Calu3 (cell line): Measurements from ENCODE around the gene DAAM1. TPM values are rescaled to one million over a fixed set of nuclear protein-coding genes. Genes with fewer than 3 reads are reported as not detected.

ENCODE experiments used
- BruUV-seq: library from RNA; stranded (reverse); fragments of 400-500 nt; replicated peaks from 2 replicates; lab custom pipeline; 2021; lab: Mats Ljungman, UMichigan
- CTCF ChIA-PET: fragments of 300-600 bp; sonication (Branson Sonifier 250); formaldehyde crosslinking; loops from one replicate; lab custom pipeline; 2022; ENCODE audit warnings: antibody characterized with exemption; lab: Charles Lee
- DNase-seq: peaks from one replicate; pipeline ENCODE4 v3.0.0; 2022
- H3K27ac Mint-ChIP-seq: one replicate; pipeline ENCODE4 v1.8.0; 2022; ENCODE audit warnings: mixed read lengths; ENCODE audit not compliant: unreplicated experiment
- H3K27me3 Mint-ChIP-seq: one replicate; pipeline ENCODE4 v1.8.0; 2022; ENCODE audit warnings: mixed read lengths; ENCODE audit not compliant: unreplicated experiment
- H3K36me3 Mint-ChIP-seq: one replicate; pipeline ENCODE4 v1.8.0; 2022; ENCODE audit warnings: mild to moderate bottlenecking, moderate library complexity, mixed read lengths; ENCODE audit not compliant: insufficient read depth, unreplicated experiment
- H3K4me1 Mint-ChIP-seq: one replicate; pipeline ENCODE4 v1.8.0; 2022; ENCODE audit warnings: mild to moderate bottlenecking, low read depth, mixed read lengths; ENCODE audit not compliant: unreplicated experiment
- H3K4me3 Mint-ChIP-seq: one replicate; pipeline ENCODE4 v1.8.0; 2022; ENCODE audit warnings: mild to moderate bottlenecking, low read depth, moderate library complexity, mixed read lengths; ENCODE audit not compliant: unreplicated experiment
- H3K9me3 Mint-ChIP-seq: one replicate; pipeline ENCODE4 v1.8.0; 2022; ENCODE audit warnings: low read depth, mixed read lengths; ENCODE audit not compliant: unreplicated experiment
- CTCF ChIP-seq: fragments of 200-600 bp; IDR thresholded peaks from one replicate; pipeline ENCODE4 v1.8.0; 2022; ENCODE audit warnings: antibody characterized with exemption; ENCODE audit not compliant: unreplicated experiment
- intact Hi-C: fragments of 100-400 bp; cut with micrococcal nuclease; formaldehyde crosslinking; loops from one replicate; pipeline ENCODE4 v1.10.0; 2022; ENCODE audit not compliant: unreplicated experiment
- total RNA-seq: library from RNA; stranded (reverse); gene quantifications from 2 replicates; pipeline ENCODE4 v1.2.3, GENCODE V29; 2022

DAAM1 gene
- total RNA-seq, 1 experiment from 2014 or later = 28.9 TPM

DNA sequence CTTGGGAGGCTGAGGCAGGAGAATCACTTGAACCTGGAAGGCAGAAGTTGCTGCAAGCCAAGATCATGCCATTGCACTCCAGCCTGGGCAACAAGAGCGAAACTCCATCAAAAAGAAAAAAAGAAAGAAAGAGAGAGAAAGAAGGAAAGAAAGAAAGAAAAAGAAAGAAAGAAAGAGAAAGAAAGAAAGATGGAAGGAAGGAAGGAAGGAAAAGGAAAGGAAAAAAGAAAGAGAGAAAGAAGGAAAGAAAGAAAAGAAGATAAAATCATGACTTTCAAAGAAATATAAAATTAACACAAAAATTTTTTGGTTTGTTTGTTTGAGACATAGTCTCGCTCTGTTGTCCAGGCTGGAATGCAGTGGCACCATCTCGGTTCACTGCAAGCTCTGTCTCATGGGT is 22.2 kb upstream of the DAAM1 start:
- Mint-ChIP-seq H3K27ac (no peak overlapping the region), H3K4me3 (no peak overlapping the region), H3K36me3 (no peaks in the 10 kb centered on the region), H3K27me3 (no peaks in the 10 kb centered on the region), H3K4me1 (peaks cover 7% of the 10 kb centered on the region), H3K9me3 (no peaks in the 10 kb centered on the region)
- no TSS peak for BruUV-seq
- TF ChIP-seq CTCF = no peak
- no peak for DNase-seq
- intact Hi-C loops = no loop called here
- CTCF ChIA-PET = no interaction called here

DNA sequence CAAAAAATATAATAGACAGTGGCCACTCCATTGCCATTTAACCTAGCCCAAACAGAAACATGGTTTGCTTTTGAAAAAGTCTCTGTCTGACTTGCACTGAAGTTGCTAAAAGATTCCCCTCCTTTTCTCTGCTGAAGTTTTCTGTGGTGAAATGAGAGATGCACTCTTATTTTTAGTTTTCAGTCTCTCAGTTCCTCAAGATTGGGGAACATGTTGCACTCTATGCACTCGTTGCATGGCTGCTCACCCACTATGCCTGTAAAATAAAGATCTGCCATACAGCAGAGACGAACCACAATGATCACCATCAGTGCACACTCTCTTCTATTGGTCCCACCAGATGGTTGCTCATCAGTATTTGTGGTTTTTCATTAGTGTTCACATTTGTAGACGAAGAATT is 13.1 kb upstream of the DAAM1 start:
- H3K27ac Mint-ChIP-seq = no peak overlapping the region
- H3K36me3 Mint-ChIP-seq = no peaks in the 10 kb centered on the region
- peaks cover 13% of the 10 kb centered on the region for H3K27me3 Mint-ChIP-seq
- H3K4me1 Mint-ChIP-seq = no peaks in the 10 kb centered on the region
- intact Hi-C loops = no loop called here
- no TSS peak for BruUV-seq
- no peaks in the 10 kb centered on the region for H3K9me3 Mint-ChIP-seq
- DNase-seq = no peak
- CTCF ChIA-PET = no interaction called here
- no peak for TF ChIP-seq CTCF
- no peak overlapping the region for H3K4me3 Mint-ChIP-seq

DNA sequence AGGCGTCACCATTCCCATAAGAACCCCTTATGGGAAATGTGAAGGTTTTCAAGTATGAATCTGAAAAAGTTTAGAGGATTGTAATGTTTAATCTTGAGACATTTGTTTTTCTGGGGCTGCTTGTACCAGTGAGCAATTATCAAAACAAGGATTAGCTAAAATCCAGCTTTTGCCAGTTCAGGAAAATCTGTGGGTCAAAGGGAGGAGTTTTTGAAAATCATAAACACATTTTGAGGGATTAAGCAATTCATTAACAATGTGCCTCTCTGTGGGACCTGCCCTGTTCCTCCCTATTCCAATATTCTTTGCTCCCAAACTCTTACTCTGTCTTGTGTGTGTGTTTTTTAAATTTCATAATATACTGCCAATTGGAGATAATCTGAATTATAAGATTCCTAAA is 11.7 kb upstream of the DAAM1 start:
- Mint-ChIP-seq H3K4me1 (no peaks in the 10 kb centered on the region), H3K27me3 (peaks cover 13% of the 10 kb centered on the region), H3K36me3 (no peaks in the 10 kb centered on the region), H3K9me3 (no peaks in the 10 kb centered on the region), H3K4me3 (no peak overlapping the region), H3K27ac (no peak overlapping the region)
- no peak for TF ChIP-seq CTCF
- CTCF ChIA-PET = no interaction called here
- intact Hi-C loops = no loop called here
- DNase-seq = no peak
- BruUV-seq = no TSS peak

- no peak for TF ChIP-seq CTCF
- no TSS peak for BruUV-seq
- intact Hi-C loops = no loop called here
- Mint-ChIP-seq H3K27me3 (peaks cover 13% of the 10 kb centered on the region), H3K27ac (no peak overlapping the region), H3K9me3 (no peaks in the 10 kb centered on the region), H3K36me3 (no peaks in the 10 kb centered on the region), H3K4me1 (no peaks in the 10 kb centered on the region), H3K4me3 (no peak overlapping the region)
- CTCF ChIA-PET = no interaction called here
- DNase-seq = no peak
Observed at GRCh38 chr14:59177262-59177661, 11.2 kb upstream of the DAAM1 start.
